Endometrial microvascular endothelial cells (primary cell): Measurements from ENCODE around the gene PKD1. TPM values are rescaled to one million over a fixed set of nuclear protein-coding genes. Genes with fewer than 3 reads are reported as not detected.

Experiments
- in situ Hi-C: cut with HindIII; loops from 2 replicates; pipeline ENCODE4 v1.10.0; 2017; ENCODE audit warnings: low sequenced_read_pairs, low pct_unique_long_range_greater_than_20kb; ENCODE audit errors: inconsistent ontology term
- total RNA-seq: library from RNA; depleted of rRNA; stranded (reverse); fragments of >200 nt; gene quantifications from one replicate; pipeline ENCODE4 v1.2.3, GENCODE V29; 2015; ENCODE audit errors: inconsistent ontology term

PKD1 gene
- total RNA-seq, 1 donor from 2014 or later = 53.8 TPM

DNA sequence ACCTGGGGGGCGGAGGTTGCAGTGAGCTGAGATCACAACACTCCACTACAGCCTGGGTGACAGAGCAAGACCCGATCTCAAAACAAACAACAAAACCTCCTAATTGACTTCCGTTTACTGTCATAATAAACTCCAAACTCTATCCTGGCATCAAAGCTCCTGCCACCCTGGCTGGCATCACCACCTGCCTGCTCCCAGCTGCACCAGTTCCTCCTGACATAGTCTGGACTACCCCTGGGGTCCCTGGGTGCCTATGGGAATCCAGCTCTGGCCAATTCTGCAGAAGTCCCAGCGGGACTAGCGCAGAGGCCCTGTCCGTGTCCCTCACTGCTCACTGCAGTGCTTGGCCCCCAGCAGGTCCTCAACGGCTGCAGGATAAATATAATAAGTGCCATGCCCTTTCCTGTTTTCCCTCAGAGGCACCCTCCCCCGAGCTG lies 88.8 kb downstream of the PKD1 start:
- in situ Hi-C loops = loop anchor here (25.0 kb wide), 1 partner anchor 115 kb away; the partner anchor contains the start of gene TRAF7

DNA sequence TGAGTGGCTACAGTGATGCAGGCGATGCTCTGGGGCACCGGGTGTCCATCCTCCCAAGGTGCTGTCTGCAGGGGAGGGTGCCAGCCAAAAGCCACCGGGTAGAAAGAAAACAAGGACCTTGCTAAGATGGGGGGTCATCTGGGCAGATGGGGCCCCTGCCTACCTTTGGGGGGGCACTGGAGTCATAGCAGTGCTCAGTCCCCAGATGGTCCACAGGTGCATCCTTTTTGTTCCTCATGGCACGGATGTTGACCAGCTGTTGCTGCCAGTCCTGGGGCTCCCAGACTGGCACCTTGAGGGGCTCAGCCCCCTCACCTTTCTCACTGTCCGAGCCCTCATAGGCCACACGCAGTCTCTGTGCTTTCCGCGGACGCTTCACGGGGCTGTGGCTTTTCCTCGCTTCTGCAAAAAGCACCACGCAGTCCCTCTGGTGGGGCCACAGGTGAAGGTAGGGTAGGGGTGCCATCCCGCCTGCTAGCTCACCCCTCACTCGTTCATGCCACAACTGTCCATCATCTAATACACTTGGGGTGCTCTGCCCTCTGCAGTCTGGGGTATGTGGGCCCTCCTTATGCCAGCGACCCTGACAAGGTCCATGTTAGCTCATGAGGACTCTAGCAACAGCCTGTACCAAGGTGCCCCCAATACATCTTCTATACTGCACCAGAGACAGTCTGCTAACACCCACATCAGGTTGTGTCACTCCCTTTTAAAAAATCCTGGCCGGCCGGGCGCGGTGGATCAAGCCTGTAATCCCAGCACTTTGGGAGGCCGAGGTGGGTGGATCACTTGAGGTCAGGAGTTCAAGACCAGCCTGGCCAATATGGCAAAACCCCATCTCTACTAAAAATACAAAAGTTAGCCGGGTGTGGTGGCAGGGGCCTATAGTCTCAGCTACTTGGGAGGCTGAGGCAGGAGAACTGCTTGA lies 89.5 kb downstream of the PKD1 start:
- in situ Hi-C loops = loop anchor here (25.0 kb wide), 1 partner anchor 116 kb away; the partner anchor contains the start of gene TRAF7

DNA sequence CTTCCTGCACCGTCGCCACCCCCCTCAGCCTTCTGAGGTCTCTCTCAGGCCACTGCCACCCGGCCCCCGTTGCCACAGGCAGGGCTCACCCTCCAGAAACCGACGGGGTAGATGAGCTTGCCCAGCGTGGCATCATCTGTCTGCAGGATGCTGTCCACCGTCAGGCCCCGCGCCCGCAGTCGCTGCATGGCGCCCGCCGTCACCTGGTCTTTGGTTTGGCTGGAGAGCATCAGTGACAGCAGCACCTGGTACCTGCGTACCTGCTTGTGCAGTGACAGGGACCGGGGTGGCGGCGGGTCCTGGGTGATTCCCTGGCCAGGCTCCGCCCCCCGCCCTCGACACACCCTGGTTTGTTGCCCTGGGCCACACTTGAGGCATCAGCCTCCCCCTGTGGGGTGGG lies 91.2 kb downstream of the PKD1 start:
- in situ Hi-C loops = loop anchor here (25.0 kb wide), 1 partner anchor 118 kb away; the partner anchor contains the start of gene TRAF7

DNA sequence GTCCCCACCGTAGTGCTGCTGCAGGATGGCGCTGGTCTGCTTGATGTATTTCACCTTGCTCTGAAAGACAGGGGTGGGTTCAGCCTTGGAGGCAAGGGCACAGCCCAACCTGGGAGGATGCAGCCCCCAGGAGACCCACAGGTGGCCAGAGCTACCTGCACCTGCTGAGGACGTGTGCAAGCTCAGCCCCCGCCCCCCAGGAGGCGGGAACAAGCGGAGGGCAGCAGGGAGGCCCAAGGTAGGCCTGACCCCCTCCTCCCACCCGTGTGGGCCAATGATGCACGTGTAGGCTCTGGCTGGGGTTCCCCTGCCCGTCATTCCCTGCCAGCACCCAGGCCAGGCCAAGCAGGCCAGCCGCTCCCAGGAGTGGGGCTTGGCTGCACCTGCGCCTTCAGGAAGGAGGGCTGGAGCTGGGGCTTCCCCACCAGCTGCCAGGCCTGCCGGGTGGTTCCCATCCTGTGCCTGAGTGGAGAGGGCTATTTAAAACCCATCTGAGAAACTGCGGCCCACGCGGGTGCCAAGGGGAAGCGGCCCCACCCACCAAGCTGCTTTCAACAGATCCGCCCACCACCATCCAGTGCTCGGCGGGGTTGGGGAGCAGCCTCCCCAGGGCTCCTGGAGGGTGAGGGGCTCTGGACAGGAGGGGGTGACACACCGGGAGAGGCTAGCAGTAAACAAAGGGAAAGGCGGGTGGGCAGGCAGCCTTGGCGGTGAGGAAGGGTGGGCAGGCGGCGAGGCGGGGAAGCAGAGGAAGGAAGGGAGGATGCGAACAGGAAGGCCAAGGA lies 91.8 kb downstream of the PKD1 start:
- in situ Hi-C loops = loop anchor here (25.0 kb wide), 1 partner anchor 118 kb away; the partner anchor contains the start of gene TRAF7

DNA sequence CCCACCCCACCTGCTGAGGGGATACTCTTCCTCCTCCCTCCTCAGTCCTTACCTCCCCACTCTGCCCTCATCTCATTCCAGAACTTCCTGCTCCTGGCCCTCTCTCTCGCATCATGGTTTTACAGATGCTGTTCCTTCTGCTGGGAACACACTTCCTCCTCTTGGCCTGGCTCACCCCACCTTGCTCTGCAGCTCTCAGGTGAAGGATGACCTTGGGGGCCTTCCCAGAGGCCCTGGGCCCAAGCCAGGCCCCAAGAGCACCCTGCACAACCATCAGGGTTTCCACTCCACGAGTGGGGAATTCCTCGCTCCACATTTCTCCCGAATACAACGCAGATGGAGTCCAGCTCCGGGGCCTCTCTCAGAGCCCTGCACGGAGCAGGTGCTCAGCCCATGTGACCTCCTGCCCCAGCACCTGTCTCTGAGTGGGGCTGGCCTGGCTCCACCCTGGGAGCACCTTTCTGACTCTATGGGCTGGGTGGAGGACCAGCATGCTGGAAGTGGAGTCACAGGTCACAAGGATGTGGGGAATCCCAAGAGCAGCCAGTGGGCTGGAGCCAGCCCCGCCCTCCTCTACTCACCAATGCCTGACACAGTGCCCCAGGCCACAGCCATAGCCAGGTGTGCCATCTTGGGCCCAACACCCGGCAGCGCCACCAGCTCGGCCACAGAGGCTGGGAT lies 92.6 kb downstream of the PKD1 start:
- in situ Hi-C loops = loop anchor here (25.0 kb wide), 1 partner anchor 119 kb away; the partner anchor contains the start of gene TRAF7

DNA sequence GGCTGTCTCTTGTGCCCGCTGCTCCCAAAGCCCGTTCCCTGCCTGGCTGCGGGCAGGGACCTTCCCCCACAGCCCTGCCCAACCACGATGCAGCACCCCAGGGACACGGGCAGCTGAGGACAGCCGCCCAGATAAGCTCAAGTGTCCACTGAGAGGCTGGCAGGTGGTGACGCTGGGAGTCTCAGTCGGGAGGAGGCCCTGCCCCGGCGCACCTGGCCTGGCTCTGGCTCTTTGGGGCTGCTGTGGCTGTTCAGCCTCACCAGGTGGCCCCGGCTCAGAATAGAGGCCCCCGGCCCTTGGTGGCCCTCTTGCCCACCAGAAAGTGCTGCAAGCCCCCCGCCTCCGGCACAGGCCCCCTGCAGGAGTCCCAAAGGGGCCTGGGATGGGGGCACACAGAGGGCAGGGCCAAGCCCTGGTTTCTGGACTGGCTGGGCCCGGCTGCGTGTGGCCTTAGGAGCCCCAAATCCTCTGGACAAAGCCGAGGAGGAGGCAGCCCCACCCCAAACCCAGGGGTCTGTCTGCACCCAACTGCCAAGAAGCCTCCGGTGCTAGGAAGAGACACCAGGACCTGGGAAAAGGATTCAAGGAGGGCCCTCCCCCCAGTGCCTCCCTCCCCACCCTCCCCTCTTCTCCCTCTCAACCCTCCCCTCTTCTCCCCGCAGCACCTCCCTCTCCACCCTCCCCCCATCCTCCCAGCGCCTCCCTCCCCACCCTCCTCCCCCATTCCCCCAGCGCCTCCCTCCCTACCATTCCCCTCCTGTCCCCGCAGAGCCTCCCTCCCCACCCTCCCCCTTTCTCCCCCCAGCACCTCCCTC lies 93.3 kb downstream of the PKD1 start:
- in situ Hi-C loops = loop anchor here (25.0 kb wide), 1 partner anchor 120 kb away; the partner anchor contains the start of gene TRAF7

DNA sequence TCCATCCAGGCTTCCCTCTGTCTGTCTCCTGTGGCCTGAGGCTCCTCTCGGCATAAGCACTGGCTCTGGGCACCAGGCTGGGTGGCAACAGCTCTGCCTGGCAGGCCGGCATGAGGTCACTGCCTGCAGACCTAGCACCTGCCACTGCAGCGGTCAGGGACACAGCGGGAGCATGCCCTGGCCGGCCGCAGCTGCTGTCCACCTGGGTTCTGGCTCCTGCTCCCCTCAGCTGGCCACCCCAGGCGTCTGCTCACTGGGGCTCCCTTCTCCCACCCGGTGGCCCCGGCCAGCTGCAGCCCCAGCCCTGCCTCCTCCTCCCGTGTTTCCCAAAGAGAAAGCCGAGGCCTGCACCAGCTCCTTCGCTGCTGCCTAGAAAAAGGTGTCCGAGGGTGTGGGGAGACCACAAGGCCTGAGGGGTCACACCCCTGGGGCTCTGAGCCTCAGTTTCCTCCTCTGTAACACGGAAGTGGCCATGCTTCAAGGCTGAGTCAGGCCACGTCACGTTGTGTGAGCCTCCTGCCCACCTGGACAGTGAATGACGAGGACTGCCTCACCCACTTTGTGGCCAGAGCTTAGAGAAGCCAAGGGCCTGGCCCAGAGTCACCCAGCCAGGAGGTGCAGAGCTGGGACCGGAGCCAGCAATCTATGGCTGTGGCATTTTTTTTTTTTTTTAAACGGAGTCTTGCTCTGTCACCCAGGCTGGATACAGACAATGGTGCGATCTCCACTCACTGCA lies 94.7 kb downstream of the PKD1 start:
- in situ Hi-C loops = loop anchor here (25.0 kb wide), 1 partner anchor 121 kb away; the partner anchor contains the start of gene TRAF7

DNA sequence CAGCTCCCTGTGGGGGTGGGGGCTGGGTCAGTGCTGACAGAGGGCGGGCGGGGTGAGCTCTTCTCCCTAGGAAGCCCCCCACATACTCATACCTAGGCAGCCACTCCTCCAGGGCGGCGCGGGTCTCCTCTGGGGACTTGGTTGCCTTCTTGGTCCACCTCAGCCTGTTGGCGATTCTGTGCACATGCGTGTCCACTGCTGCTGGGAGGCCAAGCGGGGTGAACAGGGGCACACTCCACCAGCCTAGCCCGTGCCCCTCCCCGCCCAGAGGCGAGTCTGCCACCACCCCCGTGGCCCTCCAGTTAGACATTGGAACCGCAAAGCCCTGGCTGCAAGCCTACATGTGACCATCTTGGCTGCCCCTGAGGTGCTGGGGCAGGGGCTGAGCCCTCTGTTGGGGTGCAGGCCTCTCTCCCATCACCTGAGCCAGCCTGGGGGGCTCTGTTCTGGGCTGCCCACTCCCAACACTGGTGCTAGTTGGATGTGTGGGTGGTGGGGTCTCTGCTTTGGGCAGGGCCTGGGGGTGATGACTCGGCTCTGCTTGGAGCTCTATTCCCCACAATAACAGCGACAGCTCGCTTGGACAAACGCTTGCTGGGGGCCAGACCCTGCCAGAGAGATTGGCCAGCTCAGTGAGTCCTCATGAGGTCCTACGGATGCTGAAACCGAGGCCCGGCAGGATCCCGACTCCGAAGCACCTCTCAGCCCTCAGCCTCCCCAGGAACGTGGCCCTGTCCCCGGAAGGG lies 95.5 kb downstream of the PKD1 start:
- in situ Hi-C loops = loop anchor here (25.0 kb wide), 1 partner anchor 122 kb away; the partner anchor contains the start of gene TRAF7

DNA sequence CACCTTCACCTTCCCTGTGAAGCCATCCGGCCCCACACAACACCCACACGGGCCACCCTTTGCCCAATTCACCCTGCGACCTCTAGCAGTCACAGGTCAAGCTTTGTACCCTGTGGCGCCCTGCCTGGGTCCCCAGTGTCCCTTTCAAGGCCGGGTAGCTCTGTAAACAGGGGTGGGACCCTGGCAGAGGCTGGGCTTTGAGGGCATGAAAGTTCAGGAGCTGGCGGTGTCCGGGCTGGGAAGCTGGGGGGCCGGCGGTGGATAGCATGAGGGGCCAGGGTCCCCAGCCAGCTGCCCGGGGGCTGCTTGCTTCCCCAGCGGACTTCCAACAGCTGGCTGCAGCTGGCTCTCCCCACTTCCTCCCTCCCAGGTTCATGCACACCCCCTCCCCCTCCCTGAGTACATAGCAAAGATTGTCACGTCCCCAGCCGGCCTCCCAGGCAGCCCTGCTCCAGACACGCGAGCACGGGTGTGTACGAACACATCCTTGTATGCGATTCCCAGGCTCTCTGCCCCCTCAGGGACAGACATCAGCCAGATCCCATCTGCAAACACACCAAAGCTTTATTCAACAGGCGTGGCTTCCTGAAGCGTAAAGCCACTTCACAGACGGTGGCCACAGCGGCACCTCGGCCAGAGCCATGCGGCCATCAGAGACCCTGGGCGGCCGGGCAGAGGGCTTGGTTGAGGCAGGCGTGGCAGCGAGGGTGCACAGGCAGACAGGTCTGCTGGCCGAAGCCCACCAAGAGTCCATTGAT lies 96.2 kb downstream of the PKD1 start:
- in situ Hi-C loops = loop anchor here (25.0 kb wide), 1 partner anchor 123 kb away; the partner anchor contains the start of gene TRAF7

Other genes with a start within 250 kb of the PKD1 start
- not detected for gene HS3ST6, start 217.5 kb downstream of the PKD1 start, total RNA-seq
- gene MSRB1, start 192.7 kb downstream of the PKD1 start, total RNA-seq = 11.2 TPM
- gene RPL3L, start 181.2 kb downstream of the PKD1 start, total RNA-seq = not detected
- 270 TPM for gene NDUFB10, start 176.4 kb downstream of the PKD1 start, total RNA-seq
- 2,988 TPM for gene RPS2, start 171.1 kb downstream of the PKD1 start, total RNA-seq
- not detected for gene RNF151, start 169.0 kb downstream of the PKD1 start, total RNA-seq
- 79.9 TPM for gene TBL3, start 163.8 kb downstream of the PKD1 start, total RNA-seq
- gene NOXO1, start 154.4 kb downstream of the PKD1 start, total RNA-seq = 0.09 TPM
- 17.2 TPM for gene GFER, start 151.7 kb downstream of the PKD1 start, total RNA-seq
- not detected for gene SYNGR3, start 145.9 kb downstream of the PKD1 start, total RNA-seq
- gene ZNF598, start 126.1 kb downstream of the PKD1 start, total RNA-seq = 50.6 TPM
- gene NPW, start 116.1 kb downstream of the PKD1 start, total RNA-seq = not detected
- gene NHERF2, start 109.0 kb downstream of the PKD1 start, total RNA-seq = 194 TPM
- gene NTHL1, start 88.1 kb downstream of the PKD1 start, total RNA-seq = 38.8 TPM
- gene TSC2, start 87.9 kb downstream of the PKD1 start, total RNA-seq = 59.2 TPM
- gene RAB26, start 12.7 kb upstream of the PKD1 start, total RNA-seq = 0.74 TPM
- gene TRAF7, start 19.9 kb upstream of the PKD1 start, total RNA-seq = 87.3 TPM
- gene CASKIN1, start 60.7 kb upstream of the PKD1 start, total RNA-seq = not detected
- 40.6 TPM for gene MLST8, start 69.6 kb upstream of the PKD1 start, total RNA-seq
- 1.9 TPM for gene BRICD5, start 75.0 kb upstream of the PKD1 start, total RNA-seq
- 21.6 TPM for gene PGP, start 78.9 kb upstream of the PKD1 start, total RNA-seq
- 34.6 TPM for gene E4F1, start 87.7 kb upstream of the PKD1 start, total RNA-seq
- gene DNASE1L2, start 100.5 kb upstream of the PKD1 start, total RNA-seq = 0.09 TPM
- gene ECI1, start 115.7 kb upstream of the PKD1 start, total RNA-seq = 31.7 TPM
- gene RNPS1, start 132.2 kb upstream of the PKD1 start, total RNA-seq = 177 TPM
- 43.3 TPM for gene ABCA3, start 204.8 kb upstream of the PKD1 start, total RNA-seq